ENCODE data around the gene WRAP73.

GRCh38 chr1:3645666-3646355 is 4.1 kb downstream of the WRAP73 start:
- TF ChIP-seq POLR2A (IDR thresholded peaks at IDR 0.05; ENCODE audit: low read depth, low read length), result no peak
- TF ChIP-seq POLR2AphosphoS5 (IDR thresholded peaks at IDR 0.05; ENCODE audit: low read depth, low read length), result no peak
